GM12878 (cell line): ENCODE measurements around the gene E2F7. TPM values are rescaled to one million over a fixed set of nuclear protein-coding genes. Genes with fewer than 3 reads are reported as not detected.

Experiments used
- ATAC-seq: fragments of 200-7000 bp; cut with Tn5 transposase; 3 replicates; pipeline ENCODE4 v1.9.1; 2020; ENCODE audit warnings: mild to moderate bottlenecking, moderate library complexity
- BruUV-seq: library from RNA; stranded (reverse); fragments of 400-500 nt; replicated peaks from 2 replicates; lab custom pipeline; 2021; lab: Mats Ljungman, UMichigan
- CTCF ChIA-PET: fragments of 300-600 bp; sonication (Branson Sonifier 250); formaldehyde crosslinking; extraction: SDS; loops from one replicate; lab custom pipeline; 2021; ENCODE audit warnings: inconsistent platforms; lab: Yijun Ruan, JAX
- POLR2A ChIA-PET: fragments of 350-600 bp; formaldehyde crosslinking; extraction: SDS; loops from one replicate; lab custom pipeline; 2021; ENCODE audit warnings: inconsistent platforms; lab: Charles Lee
- RAD21 ChIA-PET: fragments of 300-600 bp; sonication (Branson Sonifier 250); formaldehyde crosslinking; loops from one replicate; lab custom pipeline; 2023; ENCODE audit warnings: antibody characterized with exemption; ENCODE audit not compliant: unreplicated experiment; lab: Charles Lee
- SMC1A ChIA-PET: fragments of 300-600 bp; sonication (Branson Sonifier 250); formaldehyde crosslinking; loops from one replicate; lab custom pipeline; 2023; ENCODE audit not compliant: unreplicated experiment, uncharacterized antibody; lab: Charles Lee
- DNase-seq: peaks from one replicate; pipeline ENCODE4 v3.0.0-alpha.2; 2011; ENCODE audit warnings: low read depth, low spot score
- FAIRE-seq: peaks from 3 replicates; lab custom pipeline; 2011; peaks lifted over from hg19 to GRCh38; lab: Jason Lieb, UNC
- H2AFZ ChIP-seq: 2 replicates; pipeline ENCODE4 v1.6.0; 2011; ENCODE audit warnings: low read depth, low read length, control low read depth; ENCODE audit not compliant: control insufficient read depth
- H3K27ac ChIP-seq: 2 replicates; pipeline ENCODE4 v1.5.1; 2011; ENCODE audit warnings: control low read depth; ENCODE audit not compliant: control insufficient read depth, insufficient read depth
- H3K27me3 ChIP-seq, 2 experiments: replicated peaks in 1 of 2; 2 replicates each; pipeline versions ENCODE4 v1.6.0 to v1.6.1; 2011; ENCODE audit warnings: low read length in 1 of 2; ENCODE audit not compliant: control insufficient read depth in 2 of 2, insufficient read depth in 2 of 2
- H3K36me3 ChIP-seq, 2 experiments: 2 replicates each; pipeline ENCODE4 v1.5.1; 2011; ENCODE audit warnings: low read length in 1 of 2; ENCODE audit not compliant: control insufficient read depth in 2 of 2, insufficient read depth in 2 of 2
- H3K4me1 ChIP-seq: 2 replicates; pipeline ENCODE4 v1.6.1; 2011; ENCODE audit warnings: mild to moderate bottlenecking, low read length, moderate library complexity, mixed read lengths; ENCODE audit not compliant: control insufficient read depth, insufficient read depth
- H3K4me2 ChIP-seq: 2 replicates; pipeline ENCODE4 v1.6.0; 2011; ENCODE audit warnings: control low read depth; ENCODE audit not compliant: control insufficient read depth, insufficient read depth
- H3K4me3 ChIP-seq: fragments of 200-600 bp; sonication (generic); 2 replicates; pipeline ENCODE4 v1.5.1; 2016
- H3K79me2 ChIP-seq: 2 replicates; pipeline ENCODE4 v1.6.0; 2011; ENCODE audit warnings: low read length; ENCODE audit not compliant: control insufficient read depth, insufficient read depth
- H3K9ac ChIP-seq: 2 replicates; pipeline ENCODE4 v1.8.0; 2011; ENCODE audit warnings: low read length, control low read depth, mixed read lengths; ENCODE audit not compliant: control insufficient read depth, insufficient read depth
- H3K9me3 ChIP-seq: replicated peaks from 3 replicates; pipeline ENCODE4 v1.5.1; 2011; ENCODE audit warnings: mild to moderate bottlenecking, low read length; ENCODE audit not compliant: control insufficient read depth, insufficient read depth
- H4K20me1 ChIP-seq: 2 replicates; pipeline ENCODE4 v1.6.0; 2011; ENCODE audit not compliant: control insufficient read depth, insufficient read depth
- CHD2 ChIP-seq: IDR thresholded peaks from 2 replicates; pipeline ENCODE4 v1.6.1; 2011; ENCODE audit warnings: low read depth, low read length, improper control_type of control experiment, borderline replicate concordance
- CHD4 ChIP-seq: fragments of 200-600 bp; sonication (generic); IDR thresholded peaks from 2 replicates; pipeline ENCODE4 v1.6.1; 2016; ENCODE audit warnings: mild to moderate bottlenecking
- FOXM1 ChIP-seq: IDR thresholded peaks from 2 replicates; pipeline ENCODE4 v1.6.1; 2012; ENCODE audit warnings: low read depth, mild to moderate bottlenecking, inconsistent platforms, low read length, moderate library complexity
- IRF3 ChIP-seq: fragments of 450-650 bp; IDR thresholded peaks from 2 replicates; pipeline ENCODE4 v1.6.1; 2014; ENCODE audit warnings: mild to moderate bottlenecking
- IRF5 ChIP-seq: fragments of 450-650 bp; IDR thresholded peaks from 2 replicates; pipeline ENCODE4 v1.6.1; 2017; ENCODE audit warnings: borderline replicate concordance
- JUND ChIP-seq: IDR thresholded peaks from 2 replicates; pipeline ENCODE4 v1.6.1; 2012; ENCODE audit warnings: low read depth, mild to moderate bottlenecking, low read length, improper control_type of control experiment, moderate library complexity
- MAX ChIP-seq: IDR thresholded peaks from 2 replicates; pipeline ENCODE4 v1.6.1; 2012; ENCODE audit warnings: low read depth, low read length, improper control_type of control experiment
- PKNOX1 ChIP-seq: fragments of 450-650 bp; IDR thresholded peaks from 2 replicates; pipeline ENCODE4 v1.6.1; 2016; ENCODE audit warnings: mild to moderate bottlenecking
- RCOR1 ChIP-seq: conservative IDR thresholded peaks from 2 replicates; pipeline ENCODE4 v1.6.1; 2012; ENCODE audit warnings: low read depth, low read length, improper control_type of control experiment
- SIN3A ChIP-seq: IDR thresholded peaks from 2 replicates; pipeline ENCODE4 v1.6.1; 2012; ENCODE audit warnings: low read depth, low read length, improper control_type of control experiment
- SREBF1 ChIP-seq: IDR thresholded peaks from 2 replicates; pipeline ENCODE4 v1.6.1; 2012; ENCODE audit warnings: mild to moderate bottlenecking, low read length
- TCF3 ChIP-seq: IDR thresholded peaks from 2 replicates; pipeline ENCODE4 v1.6.1; 2012; ENCODE audit warnings: low read depth, mild to moderate bottlenecking, low read length, borderline replicate concordance; ENCODE audit not compliant: insufficient read depth
- ZNF687 ChIP-seq: fragments of 450-650 bp; IDR thresholded peaks from 2 replicates; pipeline ENCODE4 v1.6.1; 2017; ENCODE audit warnings: mild to moderate bottlenecking, moderate library complexity
- ZSCAN29 ChIP-seq: fragments of 450-650 bp; IDR thresholded peaks from 2 replicates; pipeline ENCODE4 v1.6.1; 2017; ENCODE audit warnings: mild to moderate bottlenecking, moderate library complexity
- WGBS: methylation state at CpG from one replicate; pipeline ENCODE4 v1.1.6; 2016; ENCODE audit warnings: low lambda C conversion rate; ENCODE audit not compliant: insufficient replicate concordance, insufficient coverage; ENCODE audit errors: missing lambda C conversion rate; 5-methylcytosine and 5-hydroxymethylcytosine counted together
- in situ Hi-C: fragments of 300-500 bp; cut with MboI; formaldehyde crosslinking; loops from 9 replicates; pipeline ENCODE4 v1.14.3; 2018; ENCODE audit warnings: mixed read lengths
- intact Hi-C: fragments of 100-400 bp; cut with micrococcal nuclease; formaldehyde crosslinking; loops from one replicate; pipeline ENCODE4 v1.14.2; 2022; ENCODE audit not compliant: unreplicated experiment
- polyA plus RNA-seq, 11 experiments: library from polyadenylated mRNA; depleted of rRNA in 4 of 11; unstranded in 6 of 11; stranded (reverse) in 5 of 11; fragments of >200 nt; fragmentation: Nextera tagmentation in 4 of 11; fragmentation: Illumina TruSeq in 1 of 11; extraction: Ambion mirVana in 4 of 11; extraction: Trizol in 1 of 11; gene quantifications; 1 replicate in 1 of 11; 2 replicates in 10 of 11; pipeline versions ENCODE4 v1.2.1 to v1.2.3, GENCODE V29; 2011 to 2016; ENCODE audit warnings: inconsistent platforms in 2 of 11, missing spikeins in 2 of 11, low read depth in 1 of 11
- total RNA-seq, 4 experiments: library from RNA; depleted of rRNA in 3 of 4; stranded (reverse); fragments of >200 nt in 3 of 4; fragmentation: Illumina TruSeq in 1 of 4; extraction: Trizol in 1 of 4; gene quantifications; 2 replicates each; pipeline versions ENCODE4 v1.2.1 to v1.2.3, GENCODE V29; 2013 to 2021

Gene E2F7
- total and polyA plus RNA-seq, 10 of the 15 experiments (the other 5 are each of a cell fraction or from before 2014, with no cell fraction given) = 5.6 to 32.1 (median 19.9) TPM

GRCh38 chr12:77042833-77043232, 22.5 kb downstream of the E2F7 start (continued):
- peak; percentile 57; the same call in 1 of the 2 replicates for TF ChIP-seq ZNF687

- ChIA-PET CTCF (no interaction called here), POLR2A (no interaction called here), RAD21 (no interaction called here), SMC1A (no interaction called here)
- Histone ChIP-seq H3K9ac (no peak overlapping the region), H3K79me2 (no peaks in the 10 kb centered on the region), H3K4me3 (no peak overlapping the region), H3K4me2 (no peak overlapping the region), H4K20me1 (no peaks in the 10 kb centered on the region), H3K36me3 (peaks cover 2 to 26% of the 10 kb centered on the region in 2 experiments), H3K27ac (no peak overlapping the region), H3K27me3 (no peaks in the 10 kb centered on the region), H2AFZ (no peak overlapping the region), H3K4me1 (peaks cover 16% of the 10 kb centered on the region), H3K9me3 (no peaks in the 10 kb centered on the region; the same call in 1 of the 3 replicates)
- ATAC-seq (no peak), DNase-seq (no peak), FAIRE-seq (no peak)
- 82% methylated on average over 4 of the region's 4 CpGs for WGBS
- no TSS peak for BruUV-seq
- intact Hi-C loops (loop anchor here (10.0 kb wide), 2 partner anchors 645 to 885 kb away; no protein-coding TSS in a partner anchor), in situ Hi-C loops (no loop called here)
- TF ChIP-seq ZSCAN29 = no peak
- TF ChIP-seq TCF3 = no peak
- TF ChIP-seq SIN3A = no peak
- TF ChIP-seq IRF3 = no peak
- no peak for TF ChIP-seq SREBF1
- no peak for TF ChIP-seq PKNOX1
- no peak for TF ChIP-seq RCOR1
- TF ChIP-seq FOXM1 = no peak
- no peak for TF ChIP-seq MAX
- no peak for TF ChIP-seq CHD4
- TF ChIP-seq CHD2 = no peak
- TF ChIP-seq JUND = no peak
- TF ChIP-seq IRF5 = no peak
Measured at GRCh38 chr12:77040231-77040630, 25.1 kb downstream of the E2F7 start.
